NCI-H2227 (cell line): ENCODE results near the gene RFTN1.
"Not testable (repeated sequence)": the region's sequence is repeated elsewhere in the genome, so short reads cannot be mapped to it uniquely, and the experiment has no call there.

Source experiments
- DNase-seq: peaks from one replicate; lab custom pipeline; 2025; ENCODE audit not compliant: unreplicated experiment; lab: John Stamatoyannopoulos, UW

Gene RFTN1

GRCh38 chr3:16507578-16508242 lies 5.8 kb downstream of the RFTN1 start:
- no peak for DNase-seq

GRCh38 chr3:16506884-16507577 lies 6.5 kb downstream of the RFTN1 start:
- DNase-seq: no peak

GRCh38 chr3:16506451-16506850 lies 7.0 kb downstream of the RFTN1 start:
- DNase-seq: no peak

- DNase-seq: no peak
Observed at GRCh38 chr3:16504692-16505091, 8.8 kb downstream of the RFTN1 start.

- DNase-seq: no peak
Observed at GRCh38 chr3:16504242-16504641, 9.3 kb downstream of the RFTN1 start.

- no peak for DNase-seq
Observed at GRCh38 chr3:16503191-16503776, 10.2 kb downstream of the RFTN1 start.

DNA sequence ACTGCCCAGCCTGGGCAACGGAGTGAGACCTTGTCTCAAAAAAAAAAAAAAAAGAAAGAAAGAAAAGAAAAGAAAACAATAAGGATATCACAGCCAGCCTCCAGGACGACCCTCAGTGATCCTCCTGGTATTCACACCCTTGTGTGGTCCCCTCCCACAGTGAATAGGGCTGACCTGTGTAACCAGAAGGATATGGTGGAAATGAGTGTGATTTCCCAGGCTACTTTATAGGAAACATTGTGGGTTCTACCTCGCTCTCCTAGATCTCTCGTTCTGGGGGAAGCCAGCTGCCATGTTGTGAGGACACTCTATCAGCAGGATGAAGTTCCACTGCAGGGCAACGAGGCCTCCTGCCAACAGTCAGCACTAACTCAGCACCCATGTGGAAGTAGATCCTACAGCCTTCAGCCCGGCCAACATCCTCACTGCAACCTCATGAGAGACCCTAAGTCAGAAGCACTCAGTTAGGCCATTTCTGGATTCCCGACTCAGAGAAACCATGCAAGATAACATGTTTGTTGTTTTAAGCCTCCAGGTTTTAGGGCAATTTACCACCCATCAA lies 11.1 kb downstream of the RFTN1 start:
- DNase-seq: no peak

- DNase-seq: no peak
Observed at GRCh38 chr3:16501376-16501775, 12.1 kb downstream of the RFTN1 start.

DNA sequence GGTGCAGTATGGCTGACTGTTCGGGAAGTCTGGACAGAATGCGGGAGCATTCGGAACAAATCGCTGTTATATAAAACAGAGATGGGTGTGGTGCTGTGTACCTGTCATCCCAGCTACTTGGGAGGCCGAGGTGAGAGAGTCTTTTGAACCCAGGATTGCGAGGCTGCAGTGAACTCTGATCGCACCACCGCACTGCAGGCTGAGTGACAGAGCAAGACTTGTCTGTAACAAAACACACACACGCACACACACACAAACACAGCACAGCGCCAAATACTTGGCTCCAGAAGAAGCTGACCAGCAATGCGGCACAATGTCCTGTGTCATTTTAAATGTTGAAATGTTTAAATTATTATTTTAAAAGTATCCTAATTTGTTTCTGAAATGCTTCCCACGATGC lies 12.6 kb downstream of the RFTN1 start:
- no peak for DNase-seq

GRCh38 chr3:16500093-16500492 lies 13.4 kb downstream of the RFTN1 start:
- no peak for DNase-seq

DNA sequence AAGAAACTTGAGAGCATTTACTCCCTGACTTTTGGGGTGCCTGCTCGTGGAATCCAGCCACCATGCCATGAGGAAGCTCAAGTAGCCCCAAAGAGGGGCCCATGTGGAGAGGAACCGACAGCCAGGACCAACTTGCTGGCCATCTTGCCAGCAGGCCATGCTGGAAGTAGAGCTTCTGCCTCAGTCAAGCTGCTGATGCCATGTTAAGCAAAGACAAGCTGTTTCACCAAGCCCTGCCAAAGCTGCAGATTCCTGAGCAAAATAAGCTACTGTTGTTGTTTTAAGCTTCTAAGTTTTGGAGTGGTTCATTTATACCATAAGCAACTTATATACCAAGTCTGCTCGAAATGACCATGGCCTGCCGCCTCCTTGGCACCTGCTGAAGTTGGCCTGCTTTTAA lies 14.1 kb downstream of the RFTN1 start:
- DNase-seq: no peak

DNA sequence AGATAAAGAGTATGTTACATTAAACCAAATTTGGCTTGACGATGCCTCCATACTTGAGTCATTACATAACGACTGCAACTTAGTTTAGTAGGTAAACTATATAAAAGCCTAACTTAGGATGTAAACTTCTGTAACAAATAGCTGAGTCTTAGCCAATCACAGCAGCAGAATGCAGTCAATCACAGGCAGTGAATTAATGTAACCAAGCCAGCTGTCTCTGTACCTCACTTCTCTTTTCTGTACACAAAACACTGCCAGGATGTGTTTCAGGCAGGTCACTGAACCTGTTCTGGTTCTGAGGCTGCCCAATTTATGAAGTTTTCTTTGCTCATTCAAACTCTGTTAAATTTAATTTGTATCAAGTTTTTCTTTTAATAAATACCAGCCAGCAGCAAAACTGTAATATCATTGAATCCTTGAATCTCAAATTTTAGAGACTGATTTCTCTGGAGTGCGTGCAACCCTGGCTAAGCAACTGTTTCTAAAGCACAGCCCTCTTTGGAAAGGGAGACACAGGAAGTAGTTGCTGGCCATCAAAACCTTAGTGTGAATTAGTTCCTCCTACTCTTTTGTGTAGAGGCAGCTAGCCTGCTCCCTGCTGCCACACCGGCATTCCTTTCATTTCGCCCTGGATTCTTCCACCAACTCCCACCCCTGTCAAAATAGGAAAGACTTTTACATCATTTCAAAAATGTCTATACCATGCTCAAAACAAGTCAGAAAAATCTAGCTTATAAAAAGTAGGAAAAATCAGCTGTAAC lies 15.2 kb downstream of the RFTN1 start:
- DNase-seq: no peak

- DNase-seq: no peak
Observed at GRCh38 chr3:16496408-16497222, 16.9 kb downstream of the RFTN1 start.

DNA sequence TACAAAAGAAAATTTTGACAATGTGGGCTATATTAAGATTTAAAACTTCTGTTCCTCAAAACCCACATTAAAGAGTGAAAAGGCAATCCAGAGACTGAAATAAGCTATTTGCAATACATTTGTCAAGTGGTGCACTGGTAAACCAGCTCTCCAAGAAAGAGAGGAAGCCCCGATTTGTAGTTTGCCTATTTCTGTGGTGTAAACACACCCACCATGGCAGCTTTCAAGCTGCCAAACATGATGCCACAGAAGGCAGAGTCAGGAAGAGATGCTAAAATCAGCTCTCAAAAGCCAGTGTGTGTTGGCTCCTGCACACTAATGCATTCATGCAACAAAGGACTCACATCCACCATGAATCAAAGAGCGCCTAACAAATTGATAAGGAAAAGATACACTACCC lies 17.5 kb downstream of the RFTN1 start:
- DNase-seq: no peak

DNA sequence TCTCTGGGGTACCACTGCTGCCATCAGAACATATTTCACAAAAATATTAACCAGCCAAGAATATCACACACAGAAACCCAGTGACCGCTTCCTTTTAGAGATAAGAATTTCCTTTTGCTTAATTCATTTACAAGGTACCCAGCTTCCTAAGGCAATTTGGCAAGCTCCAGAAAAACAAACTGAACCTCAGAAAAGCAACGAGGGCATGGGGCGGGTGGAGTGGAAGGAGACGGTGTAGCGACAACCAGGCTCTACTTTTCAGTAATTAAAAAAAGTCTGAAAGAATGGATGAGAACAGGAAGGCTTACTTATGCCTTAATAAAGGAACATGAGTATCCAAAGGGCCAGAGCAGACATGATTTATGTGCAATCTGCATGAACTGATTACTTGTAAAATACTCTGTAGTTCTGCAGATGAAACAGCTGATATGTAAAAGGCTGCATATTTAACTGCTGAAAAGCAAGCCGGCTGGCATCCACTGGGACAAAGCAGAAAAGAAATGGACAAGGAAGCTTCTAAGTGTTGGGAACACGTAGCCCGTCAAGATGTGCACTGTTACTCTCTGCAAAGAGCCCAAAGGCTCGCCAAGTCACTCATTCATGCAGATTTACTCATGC lies 18.6 kb downstream of the RFTN1 start:
- DNase-seq: no peak

DNA sequence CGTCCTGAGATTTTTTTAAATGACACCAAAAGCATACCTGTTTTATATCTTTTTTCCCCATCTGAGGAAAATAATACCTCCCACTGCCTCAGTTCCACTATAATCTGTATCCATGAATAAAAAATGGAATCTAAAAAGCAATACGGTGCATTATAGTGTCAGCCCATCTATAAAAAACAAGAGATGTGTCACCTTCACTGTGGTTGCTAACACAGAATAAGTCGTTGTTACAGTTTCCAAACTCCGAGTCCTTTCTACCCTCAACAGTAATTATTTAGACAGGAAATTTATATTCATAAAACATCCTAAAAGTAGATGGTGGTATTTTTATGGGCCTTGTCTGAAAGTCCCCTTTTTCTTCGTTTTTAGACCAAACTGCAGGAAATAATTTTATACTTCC lies 19.4 kb downstream of the RFTN1 start:
- DNase-seq: no peak

DNA sequence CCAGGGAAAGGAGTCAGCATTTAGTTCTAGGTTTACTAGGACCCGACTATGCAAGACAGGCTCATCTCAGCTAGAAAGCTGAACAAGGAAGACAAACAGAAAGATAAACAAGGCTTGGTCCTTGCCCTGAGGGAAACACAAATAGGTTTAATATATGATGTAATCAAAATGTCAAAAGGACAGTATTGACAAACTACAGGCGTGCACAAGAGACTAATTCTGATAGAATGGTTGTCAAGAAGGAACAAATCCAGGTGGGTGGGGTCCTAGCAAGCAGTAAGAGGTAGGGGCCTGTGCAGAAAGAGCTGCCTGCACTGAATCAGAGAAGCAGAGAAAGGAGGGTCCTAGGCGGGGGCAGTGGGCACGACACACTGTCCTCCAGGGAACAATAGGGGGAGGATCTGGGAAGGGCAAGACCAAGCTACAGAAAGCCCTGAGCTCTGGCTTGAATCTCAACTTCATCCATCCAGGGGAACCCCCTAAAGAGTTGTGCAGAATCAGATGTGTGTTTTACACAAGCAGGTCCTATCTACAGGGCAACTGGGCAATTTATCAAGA lies 23.4 kb downstream of the RFTN1 start:
- DNase-seq: no peak

DNA sequence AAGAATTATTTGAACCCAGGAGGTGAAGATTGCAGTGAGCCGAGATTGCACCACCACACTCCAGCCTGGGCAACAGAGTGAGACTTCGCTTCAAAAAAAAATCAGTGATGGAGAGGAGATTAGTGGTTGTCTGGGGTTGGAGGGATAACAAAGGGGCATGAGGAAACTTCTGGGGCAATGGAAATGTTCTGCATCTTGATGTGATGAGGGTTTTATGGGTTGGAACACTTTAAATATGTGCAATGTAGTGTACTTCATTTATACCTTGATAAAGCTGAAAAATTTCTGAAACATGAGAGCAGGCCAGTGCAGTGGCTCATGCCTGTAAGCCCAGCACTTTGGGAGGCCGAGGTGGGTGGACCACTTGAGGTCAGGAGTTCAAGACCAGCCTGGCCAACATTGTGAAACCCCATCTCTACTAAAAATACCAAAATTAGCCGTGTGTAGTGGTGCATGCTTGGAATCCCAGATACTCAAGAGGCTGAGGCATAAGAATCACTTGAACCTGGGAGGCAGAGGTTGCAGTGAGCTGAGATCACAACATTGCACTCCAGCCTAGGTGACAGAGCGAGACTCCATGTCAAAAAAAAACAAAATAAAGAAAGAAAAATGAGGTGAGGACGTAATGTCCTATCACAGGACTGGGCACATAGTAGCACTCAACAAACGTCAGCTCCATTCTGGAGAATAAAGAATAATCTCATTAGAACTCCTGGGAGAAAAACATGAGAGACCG lies 24.0 kb downstream of the RFTN1 start:
- DNase-seq: not testable (repeated sequence)

DNA sequence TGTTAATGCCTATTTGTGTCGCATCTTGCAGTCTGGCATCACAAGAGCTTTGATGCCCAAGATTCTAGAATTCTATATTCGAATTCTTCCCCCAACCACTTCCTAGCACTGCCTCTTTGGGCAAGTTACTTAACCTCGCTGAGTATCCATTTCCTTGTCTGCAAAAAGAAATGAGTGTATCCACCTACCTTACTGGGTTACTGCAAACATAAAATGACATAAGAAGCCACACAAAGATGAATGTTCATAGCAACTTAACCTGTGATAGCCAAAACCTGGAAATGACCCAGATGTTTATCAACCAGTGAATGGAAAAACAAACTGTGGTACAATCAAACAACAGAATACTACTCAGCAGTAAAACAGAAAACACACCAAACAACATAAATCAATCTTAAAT lies 24.9 kb downstream of the RFTN1 start:
- no peak for DNase-seq
